GM23248 (cell line): ENCODE measurements around the gene ZDHHC22.

Source experiments
- EZH2 ChIP-seq: fragments of 200-600 bp; sonication (generic); IDR thresholded peaks from 2 replicates; pipeline ENCODE4 v1.6.1; 2018; ENCODE audit warnings: antibody characterized with exemption, mild to moderate bottlenecking; ENCODE audit not compliant: insufficient read depth, poor library complexity, severe bottlenecking
- EZH2phosphoT487 ChIP-seq: fragments of 200-600 bp; sonication (generic); IDR thresholded peaks from 2 replicates; pipeline ENCODE4 v1.6.1; 2018; ENCODE audit warnings: antibody characterized with exemption, moderate library complexity, mild to moderate bottlenecking, low read depth; ENCODE audit not compliant: insufficient read depth

- TF ChIP-seq EZH2 (no peak), EZH2phosphoT487 (no peak)
Measured at GRCh38 chr14:77187649-77188012, 46.0 kb upstream of the ZDHHC22 start.
